GM12874 (cell line): Measurements from ENCODE around the gene SLC2A4.

Experiments used
- CTCF ChIP-seq: IDR thresholded peaks from 2 replicates; pipeline ENCODE4 v1.5.1; 2011; ENCODE audit warnings: low read depth, mild to moderate bottlenecking, control low read depth, low read length, moderate library complexity; ENCODE audit not compliant: insufficient read depth

The SLC2A4 gene

DNA sequence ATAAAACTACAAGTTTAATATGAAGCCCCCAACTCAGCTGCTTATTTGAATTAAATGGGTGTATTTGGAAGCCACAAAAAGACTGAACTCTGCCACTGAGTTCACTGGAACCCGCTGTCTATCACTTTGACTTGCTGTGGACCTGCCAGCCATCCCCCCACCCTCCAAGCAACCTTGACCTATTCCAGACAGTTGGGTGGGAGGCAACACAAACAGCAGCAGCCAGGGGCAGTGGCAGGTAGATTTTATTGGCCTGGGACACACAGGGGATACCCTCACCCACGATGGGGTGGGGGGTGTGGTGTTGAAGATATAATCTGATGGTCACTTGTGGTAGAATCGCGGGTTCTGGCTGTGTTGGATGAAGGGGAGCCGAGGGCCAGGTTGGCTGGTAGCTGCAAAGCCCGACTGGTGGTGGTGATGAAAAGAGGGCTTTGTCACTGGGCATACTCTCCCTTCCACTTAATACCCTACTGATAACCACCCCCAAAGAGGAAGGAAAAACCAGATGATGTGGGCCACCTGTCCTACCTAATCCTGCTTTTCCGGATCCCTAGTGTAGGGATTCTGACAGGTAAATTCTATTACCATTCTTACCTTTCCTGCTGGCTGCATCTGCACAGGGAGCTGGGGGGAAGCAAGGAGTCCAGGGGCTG is 31.0 kb downstream of the SLC2A4 start:
- TF ChIP-seq CTCF = no peak

DNA sequence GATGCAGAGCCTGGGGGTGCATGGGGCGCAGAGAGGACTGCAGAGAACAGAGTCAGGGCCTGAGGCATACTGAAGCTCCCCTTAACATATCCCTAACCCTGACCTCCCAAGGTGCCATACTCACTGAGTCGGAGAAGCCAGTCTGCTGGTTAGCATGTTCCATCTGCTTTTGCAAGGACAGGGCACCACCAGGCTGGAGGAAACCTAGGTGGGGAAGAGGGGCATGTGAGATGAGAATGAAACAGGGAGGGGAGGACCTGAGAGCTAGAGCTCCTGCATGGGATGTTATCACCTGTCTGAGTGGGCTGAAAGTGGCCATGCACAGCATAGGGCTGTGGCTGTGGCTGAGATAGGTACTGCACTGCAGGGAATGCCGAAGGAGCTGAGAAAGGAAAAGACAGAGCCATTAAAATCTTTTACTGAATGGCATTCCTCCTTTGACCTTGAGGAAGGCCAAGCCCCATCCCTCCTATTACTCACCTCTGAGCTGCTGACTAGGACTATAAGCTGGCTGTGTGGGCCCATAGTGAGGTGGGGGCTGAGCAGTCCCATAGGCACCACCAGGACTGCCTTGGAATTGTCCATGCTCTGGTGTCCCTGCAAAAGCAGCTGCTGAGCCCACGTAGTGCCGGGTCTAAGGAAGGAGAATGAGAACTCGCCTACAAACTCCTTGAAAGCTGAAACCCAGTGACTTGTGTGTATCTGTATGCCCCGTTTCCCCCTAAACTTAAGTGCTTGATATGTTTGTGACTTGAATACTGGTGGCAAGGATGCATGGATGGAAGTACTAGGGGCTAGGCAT is 31.8 kb downstream of the SLC2A4 start:
- TF ChIP-seq CTCF = peak; percentile 11; the same call in 1 of the 2 replicates

GRCh38 chr17:7313890-7314718 is 32.6 kb downstream of the SLC2A4 start:
- TF ChIP-seq CTCF = no peak

- TF ChIP-seq CTCF = no peak
These were observed 33.4 kb downstream of the SLC2A4 start, which contains the start of gene GPS2 for GRCh38 chr17:7314719-7315569. Gene GPS2, minus strand, starts transcription at chr17:7315360. Its CDS starts 308 bp downstream, at chr17:7315052.

- TF ChIP-seq CTCF = no peak
These were observed 34.2 kb downstream of the SLC2A4 start for GRCh38 chr17:7315570-7316235.

DNA sequence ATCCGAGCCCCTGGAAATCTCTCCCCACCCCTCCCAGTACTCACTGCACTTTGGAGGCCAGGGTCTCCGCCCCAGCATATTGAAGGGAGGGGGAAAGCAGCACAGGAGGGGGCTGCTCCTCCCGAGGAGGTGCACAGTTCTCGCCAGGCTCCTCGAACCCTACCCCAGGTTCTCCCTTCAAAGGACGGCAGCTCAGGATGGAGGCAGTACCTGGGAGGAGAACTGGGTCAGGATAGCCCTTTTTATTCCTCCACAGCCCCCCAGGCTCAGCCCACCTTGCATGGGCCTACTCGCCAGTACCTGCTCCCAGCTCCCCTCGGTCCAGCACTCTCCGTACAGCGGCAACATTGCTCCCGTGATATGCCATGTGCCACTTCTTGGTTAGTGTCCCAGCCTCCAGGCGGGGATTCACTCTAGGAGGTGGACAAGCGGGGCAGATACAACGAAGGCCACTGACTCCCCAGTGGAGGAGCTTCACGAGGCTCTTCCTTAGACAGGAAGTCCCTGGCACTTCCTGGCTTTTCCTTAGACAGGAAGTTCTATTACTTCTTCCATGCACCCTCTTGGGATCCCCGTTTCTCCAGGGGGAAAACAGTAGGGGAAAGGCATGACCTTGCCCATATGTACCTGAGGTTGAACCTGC is 35.8 kb downstream of the SLC2A4 start:
- TF ChIP-seq CTCF = no peak
